ENCODE data around the gene KCNIP4. TPM values are rescaled to one million over a fixed set of nuclear protein-coding genes. Genes with fewer than 3 reads are reported as not detected.

The KCNIP4 gene
- total RNA-seq, 3 donors from 2014 or later = 0.96 to 11.3 (median 2.4) TPM

GRCh38 chr4:21856301-21856700 is 92.3 kb downstream of the KCNIP4 start:
- Histone ChIP-seq H3K4me1 (ENCODE audit: low read depth) (no peaks in the 10 kb centered on the region), H3K9me3 (no peaks in the 10 kb centered on the region), H3K4me3 (no peak overlapping the region), H3K36me3 (ENCODE audit: low read depth) (no peaks in the 10 kb centered on the region)
- DNase-seq = no peak
- ATAC-seq = no peak
- intact Hi-C loops (cut with DNase I, micrococcal nuclease) = no loop called here
- TF ChIP-seq CTCF (IDR thresholded peaks at IDR 0.05) = no peak

GRCh38 chr4:21849077-21849476 is 99.5 kb downstream of the KCNIP4 start:
- Histone ChIP-seq H3K4me1 (ENCODE audit: low read depth) (no peaks in the 10 kb centered on the region), H3K9me3 (no peaks in the 10 kb centered on the region), H3K36me3 (ENCODE audit: low read depth) (no peaks in the 10 kb centered on the region), H3K4me3 (no peak overlapping the region)
- ATAC-seq = no peak
- TF ChIP-seq CTCF (IDR thresholded peaks at IDR 0.05) = no peak
- intact Hi-C loops (cut with DNase I, micrococcal nuclease) = no loop called here
- no peak for DNase-seq

GRCh38 chr4:21848021-21848420 is 100.6 kb downstream of the KCNIP4 start:
- DNase-seq = no peak
- Histone ChIP-seq H3K36me3 (ENCODE audit: low read depth) (no peaks in the 10 kb centered on the region), H3K9me3 (no peaks in the 10 kb centered on the region), H3K4me1 (ENCODE audit: low read depth) (no peaks in the 10 kb centered on the region), H3K4me3 (no peak overlapping the region)
- no peak for ATAC-seq
- TF ChIP-seq CTCF (IDR thresholded peaks at IDR 0.05) = no peak
- intact Hi-C loops (cut with DNase I, micrococcal nuclease) = no loop called here

- DNase-seq (no peak), ATAC-seq (no peak)
- intact Hi-C loops (cut with DNase I, micrococcal nuclease) = no loop called here
- Histone ChIP-seq H3K4me3 (no peak overlapping the region), H3K9me3 (no peaks in the 10 kb centered on the region), H3K36me3 (ENCODE audit: low read depth) (no peaks in the 10 kb centered on the region), H3K4me1 (ENCODE audit: low read depth) (no peaks in the 10 kb centered on the region)
- TF ChIP-seq CTCF (IDR thresholded peaks at IDR 0.05) = no peak
Measured at GRCh38 chr4:21845663-21846062, 102.9 kb downstream of the KCNIP4 start.

GRCh38 chr4:21835712-21836111 is 112.9 kb downstream of the KCNIP4 start:
- intact Hi-C loops (cut with DNase I, micrococcal nuclease) = no loop called here
- ATAC-seq (no peak), DNase-seq (no peak)
- Histone ChIP-seq H3K36me3 (ENCODE audit: low read depth) (no peaks in the 10 kb centered on the region), H3K4me1 (ENCODE audit: low read depth) (no peaks in the 10 kb centered on the region), H3K9me3 (no peaks in the 10 kb centered on the region), H3K4me3 (no peak overlapping the region)
- TF ChIP-seq CTCF (IDR thresholded peaks at IDR 0.05) = no peak

- DNase-seq (no peak), ATAC-seq (no peak)
- intact Hi-C loops (cut with DNase I, micrococcal nuclease) = no loop called here
- Histone ChIP-seq H3K4me1 (ENCODE audit: low read depth) (no peaks in the 10 kb centered on the region), H3K36me3 (ENCODE audit: low read depth) (no peaks in the 10 kb centered on the region), H3K4me3 (no peak overlapping the region), H3K9me3 (no peaks in the 10 kb centered on the region)
- no peak for TF ChIP-seq CTCF (IDR thresholded peaks at IDR 0.05)
Measured at GRCh38 chr4:21830272-21830671, 118.3 kb downstream of the KCNIP4 start.
